Measurements from ENCODE around the gene ZRANB1.

DNA sequence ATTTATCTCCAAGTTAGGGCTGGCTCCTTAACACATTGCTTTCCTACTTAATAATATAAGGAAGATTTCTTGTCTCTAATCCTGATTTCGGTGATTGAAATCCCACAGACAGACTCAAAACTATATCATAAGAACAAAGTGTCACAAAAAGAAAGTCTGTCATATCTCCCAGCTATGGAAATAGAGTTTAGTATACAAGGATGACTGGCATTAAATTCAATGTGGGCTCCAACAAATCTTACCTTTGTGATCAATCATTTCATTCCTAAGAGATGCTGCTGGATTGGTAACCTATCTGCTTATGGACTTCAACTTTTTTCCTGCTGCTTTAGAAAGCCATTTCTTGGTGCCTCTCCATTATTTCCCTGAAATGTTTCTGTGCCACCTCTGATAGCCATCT is 39.5 kb upstream of the ZRANB1 start:
- TF ChIP-seq EZH2 (IDR thresholded peaks at IDR 0.05; ENCODE audit: low read length, missing control alignments) (no peak), CTCF (conservative IDR thresholded peaks at IDR 0.05 in 1 of 2, IDR thresholded peaks at IDR 0.05 in 1 of 2; ENCODE audit: low read depth in 1 of 2, low read length in 2 of 2) (no peak)

Data from fibroblast of lung (primary cell).